KMS-11 (cell line): ENCODE results near the gene GPR148.

Source experiments
- H2AFZ ChIP-seq: fragments of 200-600 bp; sonication (generic); 2 replicates; pipeline ENCODE4 v1.6.1; 2016; ENCODE audit warnings: antibody characterized with exemption, mixed run types, low read depth
- H3K27ac ChIP-seq: fragments of 200-600 bp; sonication (generic); 2 replicates; pipeline ENCODE4 v1.6.1; 2016; ENCODE audit warnings: mild to moderate bottlenecking, mixed run types
- H3K27me3 ChIP-seq: fragments of 200-600 bp; sonication (generic); 2 replicates; pipeline ENCODE4 v1.6.1; 2017; ENCODE audit warnings: mild to moderate bottlenecking, low read depth, mixed run types, moderate library complexity; ENCODE audit not compliant: insufficient read depth
- H3K36me3 ChIP-seq: fragments of 200-600 bp; sonication (generic); 2 replicates; pipeline ENCODE4 v1.6.1; 2017; ENCODE audit warnings: mild to moderate bottlenecking, mixed run types; ENCODE audit not compliant: insufficient read depth
- H3K4me1 ChIP-seq: fragments of 200-600 bp; sonication (generic); 2 replicates; pipeline ENCODE4 v1.6.1; 2016; ENCODE audit warnings: mild to moderate bottlenecking, low read depth, mixed run types; ENCODE audit not compliant: poor library complexity, severe bottlenecking
- H3K4me2 ChIP-seq: fragments of 200-600 bp; sonication (generic); 2 replicates; pipeline ENCODE4 v1.7.0; 2016; ENCODE audit warnings: mild to moderate bottlenecking, mixed run types
- H3K4me3 ChIP-seq: fragments of 200-600 bp; sonication (generic); IDR thresholded peaks from 2 replicates; pipeline ENCODE4 v1.6.1; 2017; ENCODE audit warnings: low read depth, low read length, mixed read lengths; ENCODE audit not compliant: insufficient read depth
- H3K79me2 ChIP-seq: fragments of 200-600 bp; sonication (generic); 2 replicates; pipeline ENCODE4 v1.6.1; 2016; ENCODE audit warnings: low read depth, mixed run types; ENCODE audit not compliant: insufficient read depth
- H3K9ac ChIP-seq: fragments of 200-600 bp; sonication (generic); 2 replicates; pipeline ENCODE4 v1.6.1; 2016; ENCODE audit warnings: mild to moderate bottlenecking, mixed run types
- H4K20me1 ChIP-seq: fragments of 200-600 bp; sonication (generic); 2 replicates; pipeline ENCODE4 v1.6.1; 2016; ENCODE audit warnings: mild to moderate bottlenecking, mixed run types; ENCODE audit not compliant: insufficient read depth
- CTCF ChIP-seq: fragments of 200-600 bp; sonication (generic); conservative IDR thresholded peaks from 2 replicates; pipeline ENCODE4 v1.6.1; 2017; ENCODE audit warnings: low read depth, mild to moderate bottlenecking, antibody characterized with exemption, low read length, moderate library complexity, mixed read lengths

GPR148 gene

GRCh38 chr2:130766711-130767407 is 38.0 kb downstream of the GPR148 start:
- no peak overlapping the region for H3K9ac ChIP-seq
- H3K36me3 ChIP-seq, result no peaks in the 10 kb centered on the region
- H2AFZ ChIP-seq, result no peak overlapping the region
- no peak overlapping the region for H3K27ac ChIP-seq
- H4K20me1 ChIP-seq, result no peaks in the 10 kb centered on the region
- no peak overlapping the region for H3K4me3 ChIP-seq
- no peak for TF ChIP-seq CTCF
- H3K79me2 ChIP-seq, result no peaks in the 10 kb centered on the region
- H3K4me2 ChIP-seq, result no peak overlapping the region
- H3K27me3 ChIP-seq, result no peaks in the 10 kb centered on the region
- H3K4me1 ChIP-seq, result no peaks in the 10 kb centered on the region

GRCh38 chr2:130767408-130767775 is 38.5 kb downstream of the GPR148 start:
- no peak overlapping the region for H3K27ac ChIP-seq
- no peaks in the 10 kb centered on the region for H3K79me2 ChIP-seq
- no peak overlapping the region for H3K4me3 ChIP-seq
- no peak overlapping the region for H2AFZ ChIP-seq
- H3K4me1 ChIP-seq, result no peaks in the 10 kb centered on the region
- no peak overlapping the region for H3K4me2 ChIP-seq
- no peaks in the 10 kb centered on the region for H3K36me3 ChIP-seq
- H3K27me3 ChIP-seq, result no peaks in the 10 kb centered on the region
- H3K9ac ChIP-seq, result no peak overlapping the region
- TF ChIP-seq CTCF, result no peak
- no peaks in the 10 kb centered on the region for H4K20me1 ChIP-seq

GRCh38 chr2:130768191-130768855 is 39.5 kb downstream of the GPR148 start:
- H2AFZ ChIP-seq, result no peak overlapping the region
- H3K4me2 ChIP-seq, result no peak overlapping the region
- H3K79me2 ChIP-seq, result no peaks in the 10 kb centered on the region
- no peak overlapping the region for H3K4me3 ChIP-seq
- no peak overlapping the region for H3K9ac ChIP-seq
- H3K4me1 ChIP-seq, result no peaks in the 10 kb centered on the region
- H3K27me3 ChIP-seq, result no peaks in the 10 kb centered on the region
- TF ChIP-seq CTCF, result no peak
- no peaks in the 10 kb centered on the region for H4K20me1 ChIP-seq
- no peaks in the 10 kb centered on the region for H3K36me3 ChIP-seq
- H3K27ac ChIP-seq, result no peak overlapping the region

GRCh38 chr2:130769343-130769907 is 40.6 kb downstream of the GPR148 start:
- Histone ChIP-seq H3K4me3 (no peak overlapping the region), H4K20me1 (no peaks in the 10 kb centered on the region), H3K79me2 (no peaks in the 10 kb centered on the region), H3K36me3 (no peaks in the 10 kb centered on the region), H3K4me1 (no peaks in the 10 kb centered on the region), H3K9ac (no peak overlapping the region), H3K27me3 (no peaks in the 10 kb centered on the region), H3K4me2 (no peak overlapping the region), H3K27ac (no peak overlapping the region), H2AFZ (no peak overlapping the region)
- no peak for TF ChIP-seq CTCF
